ENCODE data around the gene COL23A1.

The COL23A1 gene

GRCh38 chr5:178347956-178348355 lies 242.2 kb downstream of the COL23A1 start:
- Histone ChIP-seq H3K27ac (no peak overlapping the region), H3K9ac (ENCODE audit: insufficient read length) (no peak overlapping the region), H3K9me3 (ENCODE audit: low read depth, low read length) (no peaks in the 10 kb centered on the region), H3K36me3 (ENCODE audit: insufficient read depth, low read length) (no peaks in the 10 kb centered on the region), H3K4me3 (no peak overlapping the region)
- no peak for TF ChIP-seq POLR2AphosphoS5 (IDR thresholded peaks at IDR 0.05; ENCODE audit: borderline replicate concordance, low read depth, low read length)
- TF ChIP-seq EZH2 (IDR thresholded peaks at IDR 0.05), result no peak
- TF ChIP-seq FOXP2 (optimal IDR thresholded peaks at IDR 0.05; ENCODE audit: control extremely low read depth, extremely low read length, insufficient read depth), result no peak
- DNase-seq (ENCODE audit: low read depth, low spot score), result no peak

- H3K9ac ChIP-seq (ENCODE audit: insufficient read length), result no peak overlapping the region
- no peak for TF ChIP-seq POLR2AphosphoS5 (IDR thresholded peaks at IDR 0.05; ENCODE audit: borderline replicate concordance, low read depth, low read length)
- no peak overlapping the region for H3K4me3 ChIP-seq
- no peak for DNase-seq (ENCODE audit: low read depth, low spot score)
- H3K36me3 ChIP-seq (ENCODE audit: insufficient read depth, low read length), result no peaks in the 10 kb centered on the region
- no peaks in the 10 kb centered on the region for H3K9me3 ChIP-seq (ENCODE audit: low read depth, low read length)
- no peak overlapping the region for H3K27ac ChIP-seq
These were observed 243.4 kb downstream of the COL23A1 start for GRCh38 chr5:178346607-178347334.

DNA sequence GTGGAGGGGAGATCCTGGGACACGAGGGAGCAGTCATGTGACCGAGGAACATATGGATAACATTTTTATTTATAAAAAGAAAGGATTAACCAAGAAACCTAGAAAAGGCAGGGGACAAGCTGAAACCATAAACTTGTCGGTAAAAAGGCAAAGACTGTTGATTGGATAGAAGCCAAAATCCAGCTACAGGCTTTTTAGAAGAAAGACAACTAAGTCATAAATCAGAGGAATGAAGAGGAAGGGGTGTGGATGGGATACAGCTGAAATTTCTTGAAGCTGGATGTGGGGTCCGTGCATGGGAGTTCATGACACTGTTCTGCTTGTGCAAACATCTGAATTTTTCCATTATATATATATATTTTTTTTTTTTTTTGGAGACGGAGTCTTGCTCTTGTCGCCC lies 246.9 kb downstream of the COL23A1 start:
- no peak overlapping the region for H3K9ac ChIP-seq (ENCODE audit: insufficient read length)
- no peaks in the 10 kb centered on the region for H3K36me3 ChIP-seq (ENCODE audit: insufficient read depth, low read length)
- no peaks in the 10 kb centered on the region for H3K9me3 ChIP-seq (ENCODE audit: low read depth, low read length)
- DNase-seq (ENCODE audit: low read depth, low spot score), result no peak
- H3K27ac ChIP-seq, result no peak overlapping the region
- H3K4me3 ChIP-seq, result no peak overlapping the region
- no peak for TF ChIP-seq EZH2 (IDR thresholded peaks at IDR 0.05)
- TF ChIP-seq FOXP2 (optimal IDR thresholded peaks at IDR 0.05; ENCODE audit: control extremely low read depth, extremely low read length, insufficient read depth), result no peak
- no peak for TF ChIP-seq POLR2AphosphoS5 (IDR thresholded peaks at IDR 0.05; ENCODE audit: borderline replicate concordance, low read depth, low read length)

DNA sequence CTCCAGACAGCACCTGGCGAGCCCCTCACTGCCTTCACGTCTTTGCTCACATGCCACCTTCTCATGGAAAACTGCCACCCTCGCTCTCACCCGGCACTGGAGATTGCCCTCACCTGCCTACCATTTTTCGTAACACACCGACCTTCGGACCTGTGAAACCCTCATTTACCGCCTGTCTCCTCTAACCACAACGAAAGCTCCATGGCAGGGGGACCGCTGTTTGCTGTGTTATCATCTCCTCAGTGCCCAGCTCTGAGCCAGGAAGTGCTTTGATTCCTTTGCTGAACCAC lies 248.4 kb downstream of the COL23A1 start:
- Histone ChIP-seq H3K27ac (no peak overlapping the region), H3K9me3 (ENCODE audit: low read depth, low read length) (no peaks in the 10 kb centered on the region), H3K9ac (ENCODE audit: insufficient read length) (no peak overlapping the region), H3K36me3 (ENCODE audit: insufficient read depth, low read length) (no peaks in the 10 kb centered on the region), H3K4me3 (no peak overlapping the region)
- TF ChIP-seq EZH2 (IDR thresholded peaks at IDR 0.05) (no peak), FOXP2 (optimal IDR thresholded peaks at IDR 0.05; ENCODE audit: control extremely low read depth, extremely low read length, insufficient read depth) (no peak), POLR2AphosphoS5 (IDR thresholded peaks at IDR 0.05; ENCODE audit: borderline replicate concordance, low read depth, low read length) (no peak)
- no peak for DNase-seq (ENCODE audit: low read depth, low spot score)

GRCh38 chr5:178341091-178341850 lies 248.9 kb downstream of the COL23A1 start:
- Histone ChIP-seq H3K9me3 (ENCODE audit: low read depth, low read length) (no peaks in the 10 kb centered on the region), H3K36me3 (ENCODE audit: insufficient read depth, low read length) (no peaks in the 10 kb centered on the region), H3K4me3 (no peak overlapping the region), H3K9ac (ENCODE audit: insufficient read length) (no peak overlapping the region), H3K27ac (no peak overlapping the region)
- no peak for DNase-seq (ENCODE audit: low read depth, low spot score)
- TF ChIP-seq FOXP2 (optimal IDR thresholded peaks at IDR 0.05; ENCODE audit: control extremely low read depth, extremely low read length, insufficient read depth), result no peak
- no peak for TF ChIP-seq EZH2 (IDR thresholded peaks at IDR 0.05)
- no peak for TF ChIP-seq POLR2AphosphoS5 (IDR thresholded peaks at IDR 0.05; ENCODE audit: borderline replicate concordance, low read depth, low read length)

DNA sequence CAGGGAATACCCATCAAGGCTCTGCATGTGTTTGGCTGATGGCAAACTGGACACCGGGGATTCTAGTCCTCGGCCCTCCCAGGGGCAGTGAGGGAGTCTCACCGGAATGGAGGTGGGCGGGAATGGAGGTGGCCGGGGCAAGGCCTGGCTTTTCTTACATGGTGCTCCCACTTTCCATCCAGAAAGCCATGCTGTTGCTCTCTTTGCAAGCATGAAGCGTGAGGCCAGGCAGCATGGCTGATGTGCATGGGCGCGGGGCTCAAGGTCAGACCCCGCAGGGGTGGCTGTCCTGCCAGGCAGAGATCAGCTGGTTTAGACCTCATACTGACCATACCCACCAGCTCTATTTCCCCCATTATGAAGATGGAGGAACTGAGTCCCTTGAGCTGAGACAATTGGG lies 249.6 kb downstream of the COL23A1 start:
- no peak overlapping the region for H3K9ac ChIP-seq (ENCODE audit: insufficient read length)
- no peaks in the 10 kb centered on the region for H3K9me3 ChIP-seq (ENCODE audit: low read depth, low read length)
- no peaks in the 10 kb centered on the region for H3K36me3 ChIP-seq (ENCODE audit: insufficient read depth, low read length)
- no peak for DNase-seq (ENCODE audit: low read depth, low spot score)
- no peak overlapping the region for H3K4me3 ChIP-seq
- TF ChIP-seq FOXP2 (optimal IDR thresholded peaks at IDR 0.05; ENCODE audit: control extremely low read depth, extremely low read length, insufficient read depth) (no peak), EZH2 (IDR thresholded peaks at IDR 0.05) (no peak), POLR2AphosphoS5 (IDR thresholded peaks at IDR 0.05; ENCODE audit: borderline replicate concordance, low read depth, low read length) (no peak)
- no peak overlapping the region for H3K27ac ChIP-seq

GRCh38 chr5:178340187-178340586 lies 250.0 kb downstream of the COL23A1 start:
- Histone ChIP-seq H3K4me3 (no peak overlapping the region), H3K9me3 (ENCODE audit: low read depth, low read length) (no peaks in the 10 kb centered on the region), H3K27ac (no peak overlapping the region), H3K36me3 (ENCODE audit: insufficient read depth, low read length) (no peaks in the 10 kb centered on the region), H3K9ac (ENCODE audit: insufficient read length) (no peak overlapping the region)
- DNase-seq (ENCODE audit: low read depth, low spot score), result no peak
- TF ChIP-seq FOXP2 (optimal IDR thresholded peaks at IDR 0.05; ENCODE audit: control extremely low read depth, extremely low read length, insufficient read depth), result no peak
- no peak for TF ChIP-seq POLR2AphosphoS5 (IDR thresholded peaks at IDR 0.05; ENCODE audit: borderline replicate concordance, low read depth, low read length)
- no peak for TF ChIP-seq EZH2 (IDR thresholded peaks at IDR 0.05)

DNA sequence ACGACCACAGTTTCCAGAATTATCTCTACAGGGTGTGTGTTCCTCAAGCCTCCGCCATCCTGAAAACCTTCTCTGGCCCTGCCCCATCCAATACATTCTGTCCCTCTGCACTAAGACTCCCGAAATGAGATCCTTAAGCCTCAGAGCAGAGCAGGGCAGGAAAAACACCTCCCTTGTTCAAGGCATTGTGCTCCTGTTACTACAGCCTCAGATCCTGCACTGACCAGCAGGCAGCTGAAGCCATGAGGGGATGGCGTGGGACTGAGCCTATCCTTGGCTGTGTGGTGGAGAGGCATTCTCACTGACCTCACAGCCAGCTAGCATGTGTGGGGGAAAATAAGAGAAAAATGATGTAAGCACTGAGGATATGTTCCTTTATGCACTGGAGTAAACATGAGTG lies 250.9 kb downstream of the COL23A1 start:
- Histone ChIP-seq H3K36me3 (ENCODE audit: insufficient read depth, low read length) (no peaks in the 10 kb centered on the region), H3K4me3 (no peak overlapping the region)

More for the DNA sequence above, 250.9 kb downstream of the COL23A1 start:
- no peak for DNase-seq (ENCODE audit: low read depth, low spot score)
- no peak for TF ChIP-seq FOXP2 (optimal IDR thresholded peaks at IDR 0.05; ENCODE audit: control extremely low read depth, extremely low read length, insufficient read depth)
- TF ChIP-seq POLR2AphosphoS5 (IDR thresholded peaks at IDR 0.05; ENCODE audit: borderline replicate concordance, low read depth, low read length), result no peak
- no peak for TF ChIP-seq EZH2 (IDR thresholded peaks at IDR 0.05)
- Histone ChIP-seq H3K27ac (no peak overlapping the region), H3K9me3 (ENCODE audit: low read depth, low read length) (no peaks in the 10 kb centered on the region), H3K9ac (ENCODE audit: insufficient read length) (no peak overlapping the region)

Measured in SK-N-MC (cell line).